C4-2B (cell line): ENCODE measurements around the gene AHDC1.

Experiments used
- H3K27ac ChIP-seq: fragments of 450-650 bp; 2 replicates; pipeline ENCODE4 v1.5.1; 2017
- CTCF ChIP-seq: fragments of 450-650 bp; conservative IDR thresholded peaks from 2 replicates; pipeline ENCODE4 v1.5.1; 2017; ENCODE audit warnings: mild to moderate bottlenecking
- ZFX ChIP-seq: fragments of 450-650 bp; IDR thresholded peaks from 2 replicates; pipeline ENCODE4 v1.6.1; 2017

The AHDC1 gene

GRCh38 chr1:27527890-27528817 lies 75.8 kb downstream of the AHDC1 start:
- TF ChIP-seq CTCF (no peak), ZFX (no peak)
- no peak overlapping the region for H3K27ac ChIP-seq

GRCh38 chr1:27527223-27527889 lies 76.6 kb downstream of the AHDC1 start:
- H3K27ac ChIP-seq: no peak overlapping the region
- TF ChIP-seq CTCF (no peak), ZFX (no peak)

GRCh38 chr1:27526569-27527222 lies 77.2 kb downstream of the AHDC1 start:
- H3K27ac ChIP-seq: no peak overlapping the region
- TF ChIP-seq ZFX (no peak), CTCF (no peak)

- TF ChIP-seq ZFX (no peak), CTCF (no peak)
- no peak overlapping the region for H3K27ac ChIP-seq
Measured at GRCh38 chr1:27525296-27526272, 78.4 kb downstream of the AHDC1 start.

GRCh38 chr1:27523337-27524020 lies 80.5 kb downstream of the AHDC1 start:
- H3K27ac ChIP-seq: no peak overlapping the region
- TF ChIP-seq ZFX: no peak
- TF ChIP-seq CTCF: no peak
